IMR-90 (cell line): Measurements from ENCODE around the gene SLC39A8. TPM values are rescaled to one million over a fixed set of nuclear protein-coding genes. Genes with fewer than 3 reads are reported as not detected.

Source experiments
- ATAC-seq: fragments of 200-7000 bp; cut with Tn5 transposase; 2 replicates; pipeline ENCODE4 v1.9.1; 2020; ENCODE audit warnings: low read depth, mild to moderate bottlenecking, moderate library complexity
- BruUV-seq: library from RNA; stranded (reverse); fragments of 400-500 nt; replicated peaks from 2 replicates; lab custom pipeline; 2021; lab: Mats Ljungman, UMichigan
- CTCF ChIA-PET: fragments of 300-600 bp; formaldehyde crosslinking; extraction: SDS; loops from one replicate; lab custom pipeline; 2021; ENCODE audit warnings: antibody characterized with exemption; lab: Yijun Ruan, JAX
- POLR2A ChIA-PET: fragments of 300-600 bp; sonication (Branson Sonifier 250); formaldehyde crosslinking; loops from one replicate; lab custom pipeline; 2022; ENCODE audit warnings: antibody characterized with exemption; ENCODE audit not compliant: unreplicated experiment; lab: Charles Lee
- DNase-seq: peaks from one replicate; pipeline ENCODE4 v3.0.0; 2013
- H2AFZ ChIP-seq: replicated peaks from 2 replicates; pipeline ENCODE3; 2013; ENCODE audit warnings: low read length, mild to moderate bottlenecking; ENCODE audit not compliant: poor library complexity
- H2AK5ac ChIP-seq: 2 replicates; pipeline ENCODE4 v1.6.1; 2013; ENCODE audit warnings: low read depth, low read length, inconsistent platforms
- H2AK9ac ChIP-seq: replicated peaks from 2 replicates; pipeline ENCODE3; 2013; ENCODE audit warnings: mild to moderate bottlenecking, low read depth, low read length, moderate library complexity; ENCODE audit not compliant: poor library complexity
- H2BK120ac ChIP-seq: 2 replicates; pipeline ENCODE4 v1.6.1; 2013; ENCODE audit warnings: low read depth, low read length, inconsistent platforms
- H2BK15ac ChIP-seq: 3 replicates; pipeline ENCODE4 v1.6.1; 2013; ENCODE audit warnings: low read depth, low read length, inconsistent platforms
- H2BK20ac ChIP-seq: 2 replicates; pipeline ENCODE4 v1.6.1; 2013; ENCODE audit warnings: low read depth, mild to moderate bottlenecking, inconsistent platforms, low read length, moderate library complexity
- H2BK5ac ChIP-seq: 2 replicates; pipeline ENCODE4 v1.6.1; 2013; ENCODE audit warnings: mild to moderate bottlenecking, low read depth, low read length, inconsistent platforms; ENCODE audit not compliant: poor library complexity, severe bottlenecking
- H3K14ac ChIP-seq: replicated peaks from 2 replicates; pipeline ENCODE4 v1.6.1; 2013; ENCODE audit warnings: low read depth, low read length, inconsistent platforms
- H3K18ac ChIP-seq: 2 replicates; pipeline ENCODE4 v1.6.1; 2013; ENCODE audit warnings: low read depth, low read length, control low read depth
- H3K23ac ChIP-seq: 2 replicates; pipeline ENCODE4 v1.6.1; 2013; ENCODE audit warnings: low read depth, low read length, inconsistent platforms
- H3K27ac ChIP-seq: 2 replicates; pipeline ENCODE4 v1.5.1; 2013; ENCODE audit warnings: mild to moderate bottlenecking, control low read depth, low read length; ENCODE audit not compliant: insufficient read depth
- H3K27me3 ChIP-seq: 2 replicates; pipeline ENCODE4 v1.6.1; 2013; ENCODE audit warnings: low read length; ENCODE audit not compliant: control insufficient read depth, insufficient read depth
- H3K36me3 ChIP-seq: 2 replicates; pipeline ENCODE4 v1.6.1; 2013; ENCODE audit warnings: low read length, mixed read lengths; ENCODE audit not compliant: control insufficient read depth, insufficient read depth
- H3K4ac ChIP-seq: 2 replicates; pipeline ENCODE4 v1.6.1; 2013; ENCODE audit warnings: low read depth, low read length, inconsistent platforms
- H3K4me1 ChIP-seq: 2 replicates; pipeline ENCODE4 v1.6.1; 2013; ENCODE audit warnings: low read length, mixed read lengths; ENCODE audit not compliant: control insufficient read depth, insufficient read depth
- H3K4me2 ChIP-seq: 2 replicates; pipeline ENCODE4 v1.6.1; 2013; ENCODE audit warnings: low read depth, mild to moderate bottlenecking, control low read depth, low read length, moderate library complexity
- H3K4me3 ChIP-seq: 2 replicates; pipeline ENCODE4 v1.5.1; 2013; ENCODE audit warnings: low read depth, mild to moderate bottlenecking, control low read depth, low read length, moderate library complexity; ENCODE audit not compliant: insufficient read depth
- H3K56ac ChIP-seq: 2 replicates; pipeline ENCODE4 v1.6.1; 2013; ENCODE audit warnings: low read length, inconsistent platforms; ENCODE audit not compliant: insufficient read depth; ENCODE audit errors: extremely low read depth
- H3K79me1 ChIP-seq, 2 experiments: 2 replicates each; pipeline ENCODE4 v1.6.1; 2013; ENCODE audit warnings: low read length in 2 of 2, inconsistent platforms in 1 of 2, low read depth in 1 of 2
- H3K9ac ChIP-seq: 2 replicates; pipeline ENCODE4 v1.6.1; 2013; ENCODE audit warnings: low read depth, low read length, control low read depth
- H3K9me1 ChIP-seq: 2 replicates; pipeline ENCODE4 v1.6.1; 2013; ENCODE audit warnings: low read length, inconsistent platforms; ENCODE audit not compliant: insufficient read depth
- H3K9me3 ChIP-seq: 2 replicates; pipeline ENCODE4 v1.6.1; 2013; ENCODE audit warnings: low read length; ENCODE audit not compliant: control insufficient read depth, insufficient read depth
- H4K20me1 ChIP-seq: 2 replicates; pipeline ENCODE4 v1.6.1; 2013; ENCODE audit warnings: low read length, inconsistent platforms; ENCODE audit not compliant: insufficient read depth
- H4K5ac ChIP-seq: 2 replicates; pipeline ENCODE4 v1.6.1; 2013; ENCODE audit warnings: mild to moderate bottlenecking, low read depth, low read length, control low read depth
- H4K8ac ChIP-seq, 2 experiments: 2 replicates each; pipeline ENCODE4 v1.6.1; 2013; ENCODE audit warnings: low read depth in 2 of 2, low read length in 2 of 2, control low read depth in 1 of 2, inconsistent platforms in 1 of 2
- H4K91ac ChIP-seq: 2 replicates; pipeline ENCODE4 v1.6.1; 2013; ENCODE audit warnings: low read depth, low read length, inconsistent platforms; ENCODE audit not compliant: insufficient read depth
- BHLHE40 ChIP-seq: fragments of 150-350 bp; IDR thresholded peaks from 2 replicates; pipeline ENCODE4 v1.6.1; 2016; ENCODE audit warnings: mild to moderate bottlenecking, low read depth, low read length
- CEBPB ChIP-seq: IDR thresholded peaks from 2 replicates; pipeline ENCODE4 v1.6.1; 2012; ENCODE audit warnings: low read depth, low read length, improper control_type of control experiment
- CHD1 ChIP-seq: IDR thresholded peaks from 2 replicates; pipeline ENCODE4 v1.6.1; 2012; ENCODE audit warnings: low read depth, low read length, improper control_type of control experiment
- FOS ChIP-seq: fragments of 150-350 bp; IDR thresholded peaks from 2 replicates; pipeline ENCODE4 v1.6.1; 2016; ENCODE audit warnings: low read depth, low read length
- MAFK ChIP-seq: IDR thresholded peaks from 2 replicates; pipeline ENCODE4 v1.6.1; 2012; ENCODE audit warnings: low read depth, low read length, improper control_type of control experiment
- MAZ ChIP-seq: IDR thresholded peaks from 2 replicates; pipeline ENCODE4 v1.6.1; 2012; ENCODE audit warnings: low read depth, mild to moderate bottlenecking, low read length, improper control_type of control experiment, moderate library complexity, borderline replicate concordance
- MXI1 ChIP-seq: IDR thresholded peaks from 2 replicates; pipeline ENCODE4 v1.6.1; 2012; ENCODE audit warnings: low read depth, mild to moderate bottlenecking, low read length, moderate library complexity, borderline replicate concordance
- NFE2L2 ChIP-seq: fragments of 150-350 bp; IDR thresholded peaks from 2 replicates; pipeline ENCODE4 v1.6.1; 2016; ENCODE audit warnings: low read depth, mild to moderate bottlenecking, low read length
- POLR2A ChIP-seq: IDR thresholded peaks from 2 replicates; pipeline ENCODE4 v1.6.1; 2012; ENCODE audit warnings: mild to moderate bottlenecking, low read depth, low read length
- RAD21 ChIP-seq: IDR thresholded peaks from 2 replicates; pipeline ENCODE4 v1.6.1; 2012; ENCODE audit warnings: low read length, improper control_type of control experiment
- RCOR1 ChIP-seq: IDR thresholded peaks from 2 replicates; pipeline ENCODE4 v1.6.1; 2012; ENCODE audit warnings: mild to moderate bottlenecking, low read length, improper control_type of control experiment; ENCODE audit not compliant: insufficient replicate concordance
- RFX5 ChIP-seq: IDR thresholded peaks from 2 replicates; pipeline ENCODE4 v1.8.0; 2012; ENCODE audit warnings: low read depth, mild to moderate bottlenecking, low read length, moderate library complexity
- SMC3 ChIP-seq: fragments of 150-350 bp; IDR thresholded peaks from 2 replicates; pipeline ENCODE4 v1.6.1; 2016; ENCODE audit warnings: low read depth, mild to moderate bottlenecking, antibody characterized with exemption, low read length, moderate library complexity
- WGBS, 2 experiments: methylation state at CpG; one replicate each; pipeline versions ENCODE4 v1.1.5 to v1.1.7; 2013; ENCODE audit warnings: missing lambda C conversion rate in 2 of 2; ENCODE audit not compliant: insufficient read length in 1 of 2; ENCODE audit errors: extremely low coverage in 2 of 2; 5-methylcytosine and 5-hydroxymethylcytosine counted together
- dilution Hi-C: fragments of 300-500 bp; cut with HindIII; formaldehyde crosslinking; loops from one replicate; pipeline ENCODE4 v1.14.3; 2018; ENCODE audit warnings: low sequenced_read_pairs; ENCODE audit not compliant: unreplicated experiment
- in situ Hi-C: fragments of 300-500 bp; cut with MboI; formaldehyde crosslinking; loops from 3 replicates; pipeline ENCODE4 v1.14.3; 2019; ENCODE audit warnings: low sequenced_read_pairs, inconsistent platforms, mixed read lengths
- intact Hi-C: fragments of 100-400 bp; cut with micrococcal nuclease; formaldehyde crosslinking; loops from 2 replicates; pipeline ENCODE4 v1.10.0; 2022
- polyA plus RNA-seq, 3 experiments: library from polyadenylated mRNA; depleted of rRNA; stranded (reverse); fragments of >200 nt; gene quantifications; 2 replicates each; pipeline ENCODE4 v1.2.3, GENCODE V29; 2012; ENCODE audit warnings: low replicate concordance in 1 of 3
- total RNA-seq: library from RNA; depleted of rRNA; stranded (reverse); fragments of >200 nt; gene quantifications from 2 replicates; pipeline ENCODE4 v1.2.3, GENCODE V29; 2012
- TF ChIP-seq, protein P1 (sequence below): conservative IDR thresholded peaks from 2 replicates; pipeline ENCODE4 v1.5.1; 2012; ENCODE audit warnings: mild to moderate bottlenecking, low read depth, low read length, improper control_type of control experiment
- TF ChIP-seq, protein P2 (sequence below): fragments of 150-350 bp; IDR thresholded peaks from 2 replicates; pipeline ENCODE4 v1.6.1; 2017; ENCODE audit warnings: mild to moderate bottlenecking, antibody characterized with exemption, low read length, low read depth
- TF ChIP-seq, protein P3 (sequence below): fragments of 150-350 bp; IDR thresholded peaks from 2 replicates; pipeline ENCODE4 v1.6.1; 2016; ENCODE audit warnings: low read depth, mild to moderate bottlenecking, low read length, moderate library complexity, borderline replicate concordance

SLC39A8 gene
- total and polyA plus RNA-seq, 2 of the 4 experiments (the other 2 are of a cell fraction) = 0.05 to 0.18 TPM

DNA sequence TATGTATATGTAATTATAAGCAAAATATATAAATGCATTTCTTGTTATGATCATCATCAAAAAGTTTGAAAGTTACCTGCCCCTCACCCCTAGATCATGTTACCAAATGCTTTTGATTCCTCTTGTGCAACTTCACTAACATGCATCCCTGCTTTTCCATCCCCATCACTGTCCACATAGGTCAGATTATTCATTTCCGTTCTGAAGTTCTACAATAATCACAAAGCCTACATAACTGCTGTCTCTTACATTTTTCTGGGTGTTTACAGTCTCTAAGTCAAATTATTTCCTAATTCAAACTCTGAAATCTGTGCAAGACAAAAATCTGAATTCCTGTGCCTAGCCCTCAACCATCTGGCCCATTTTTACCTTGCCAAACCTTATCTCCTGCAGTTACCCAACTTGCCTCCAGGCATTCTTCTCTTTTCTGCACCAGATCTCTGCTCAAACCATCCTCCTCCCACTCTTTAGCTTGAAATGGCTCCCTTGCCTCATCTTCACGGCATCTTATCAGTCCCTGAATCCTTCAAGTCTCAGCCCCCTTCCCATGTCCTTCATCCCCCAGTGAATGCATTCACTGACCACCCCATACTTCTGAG is 42.4 kb upstream of the SLC39A8 start:
- no peak overlapping the region for H2BK20ac ChIP-seq
- no peak overlapping the region for H3K4me3 ChIP-seq
- no peak overlapping the region for H4K5ac ChIP-seq
- no peaks in the 10 kb centered on the region for H3K79me1 ChIP-seq
- H3K56ac ChIP-seq = no peak overlapping the region
- ChIA-PET POLR2A (no interaction called here), CTCF (no interaction called here)
- dilution Hi-C loops = no loop called here
- H3K23ac ChIP-seq = no peak overlapping the region
- H2BK15ac ChIP-seq = no peak overlapping the region
- 56% methylated on average over 1 of the region's 2 CpGs; no CpG with 5 or more reads in 1 of the 2 experiments for WGBS, 2 experiments
- H3K14ac ChIP-seq = no peak overlapping the region
- no peaks in the 10 kb centered on the region for H3K27me3 ChIP-seq
- no peaks in the 10 kb centered on the region for H4K20me1 ChIP-seq
- no peak overlapping the region for H2AFZ ChIP-seq
- intact Hi-C loops = no loop called here
- H3K4ac ChIP-seq = no peak overlapping the region
- no peak overlapping the region for H4K8ac ChIP-seq
- H3K9me1 ChIP-seq = no peaks in the 10 kb centered on the region
- no peak overlapping the region for H2AK9ac ChIP-seq
- no peak overlapping the region for H3K27ac ChIP-seq
- no peaks in the 10 kb centered on the region for H3K36me3 ChIP-seq
- in situ Hi-C loops = no loop called here
- no TSS peak for BruUV-seq
- H3K9ac ChIP-seq = no peak overlapping the region
- no peak overlapping the region for H3K18ac ChIP-seq
- H2AK5ac ChIP-seq = no peak overlapping the region
- no peak overlapping the region for H4K91ac ChIP-seq
- H3K9me3 ChIP-seq = no peaks in the 10 kb centered on the region
- H3K4me1 ChIP-seq = no peaks in the 10 kb centered on the region
- no peak for DNase-seq
- TF ChIP-seq POLR2A (no peak), RFX5 (no peak), NFE2L2 (no peak), CHD1 (no peak), CEBPB (no peak), RCOR1 (no peak), SMC3 (no peak), FOS (no peak), MXI1 (no peak), RAD21 (no peak), BHLHE40 (no peak), MAZ (no peak), MAFK (no peak)
- TF ChIP-seq, protein P1, sequence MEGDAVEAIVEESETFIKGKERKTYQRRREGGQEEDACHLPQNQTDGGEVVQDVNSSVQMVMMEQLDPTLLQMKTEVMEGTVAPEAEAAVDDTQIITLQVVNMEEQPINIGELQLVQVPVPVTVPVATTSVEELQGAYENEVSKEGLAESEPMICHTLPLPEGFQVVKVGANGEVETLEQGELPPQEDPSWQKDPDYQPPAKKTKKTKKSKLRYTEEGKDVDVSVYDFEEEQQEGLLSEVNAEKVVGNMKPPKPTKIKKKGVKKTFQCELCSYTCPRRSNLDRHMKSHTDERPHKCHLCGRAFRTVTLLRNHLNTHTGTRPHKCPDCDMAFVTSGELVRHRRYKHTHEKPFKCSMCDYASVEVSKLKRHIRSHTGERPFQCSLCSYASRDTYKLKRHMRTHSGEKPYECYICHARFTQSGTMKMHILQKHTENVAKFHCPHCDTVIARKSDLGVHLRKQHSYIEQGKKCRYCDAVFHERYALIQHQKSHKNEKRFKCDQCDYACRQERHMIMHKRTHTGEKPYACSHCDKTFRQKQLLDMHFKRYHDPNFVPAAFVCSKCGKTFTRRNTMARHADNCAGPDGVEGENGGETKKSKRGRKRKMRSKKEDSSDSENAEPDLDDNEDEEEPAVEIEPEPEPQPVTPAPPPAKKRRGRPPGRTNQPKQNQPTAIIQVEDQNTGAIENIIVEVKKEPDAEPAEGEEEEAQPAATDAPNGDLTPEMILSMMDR = no peak
- TF ChIP-seq, protein P2, sequence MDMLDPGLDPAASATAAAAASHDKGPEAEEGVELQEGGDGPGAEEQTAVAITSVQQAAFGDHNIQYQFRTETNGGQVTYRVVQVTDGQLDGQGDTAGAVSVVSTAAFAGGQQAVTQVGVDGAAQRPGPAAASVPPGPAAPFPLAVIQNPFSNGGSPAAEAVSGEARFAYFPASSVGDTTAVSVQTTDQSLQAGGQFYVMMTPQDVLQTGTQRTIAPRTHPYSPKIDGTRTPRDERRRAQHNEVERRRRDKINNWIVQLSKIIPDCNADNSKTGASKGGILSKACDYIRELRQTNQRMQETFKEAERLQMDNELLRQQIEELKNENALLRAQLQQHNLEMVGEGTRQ = no peak
- TF ChIP-seq, protein P3, sequence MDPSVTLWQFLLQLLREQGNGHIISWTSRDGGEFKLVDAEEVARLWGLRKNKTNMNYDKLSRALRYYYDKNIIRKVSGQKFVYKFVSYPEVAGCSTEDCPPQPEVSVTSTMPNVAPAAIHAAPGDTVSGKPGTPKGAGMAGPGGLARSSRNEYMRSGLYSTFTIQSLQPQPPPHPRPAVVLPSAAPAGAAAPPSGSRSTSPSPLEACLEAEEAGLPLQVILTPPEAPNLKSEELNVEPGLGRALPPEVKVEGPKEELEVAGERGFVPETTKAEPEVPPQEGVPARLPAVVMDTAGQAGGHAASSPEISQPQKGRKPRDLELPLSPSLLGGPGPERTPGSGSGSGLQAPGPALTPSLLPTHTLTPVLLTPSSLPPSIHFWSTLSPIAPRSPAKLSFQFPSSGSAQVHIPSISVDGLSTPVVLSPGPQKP = no peak
- ATAC-seq = no peak
- H3K4me2 ChIP-seq = no peak overlapping the region
- no peak overlapping the region for H2BK5ac ChIP-seq
- no peak overlapping the region for H2BK120ac ChIP-seq
